GM23338 (cell line): ENCODE data around the gene GTF2H4. TPM values are rescaled to one million over a fixed set of nuclear protein-coding genes. Genes with fewer than 3 reads are reported as not detected.

ENCODE experiments used
- ATAC-seq: fragments of 200-7000 bp; cut with Tn5 transposase; 3 replicates; pipeline ENCODE4 v1.9.1; 2020
- DNase-seq: peaks from one replicate; pipeline ENCODE4 v3.0.0-alpha.2; 2015; ENCODE audit warnings: low spot score
- H2AFZ ChIP-seq: fragments of 200-600 bp; sonication (generic); 2 replicates; pipeline ENCODE4 v1.8.0; 2016; ENCODE audit warnings: antibody characterized with exemption, mild to moderate bottlenecking, moderate library complexity
- H3F3A ChIP-seq: fragments of 200-600 bp; sonication (generic); replicated peaks from 2 replicates; pipeline ENCODE4 v1.8.0; 2017; ENCODE audit warnings: antibody characterized with exemption, mixed run types, low read depth
- H3K27ac ChIP-seq: fragments of 200-600 bp; sonication (generic); 2 replicates; pipeline ENCODE4 v1.6.1; 2016; ENCODE audit warnings: low read depth
- H3K27me3 ChIP-seq: fragments of 200-600 bp; sonication (generic); 2 replicates; pipeline ENCODE4 v1.8.0; 2016; ENCODE audit warnings: mild to moderate bottlenecking, mixed run types, moderate library complexity; ENCODE audit not compliant: insufficient read depth
- H3K36me3 ChIP-seq: fragments of 200-600 bp; sonication (generic); 2 replicates; pipeline ENCODE4 v1.8.0; 2016; ENCODE audit warnings: mild to moderate bottlenecking; ENCODE audit not compliant: insufficient read depth
- H3K4me1 ChIP-seq: fragments of 200-600 bp; sonication (generic); 2 replicates; pipeline ENCODE4 v1.8.0; 2016; ENCODE audit warnings: mild to moderate bottlenecking, moderate library complexity; ENCODE audit not compliant: insufficient read depth
- H3K4me2 ChIP-seq: fragments of 200-600 bp; sonication (generic); 2 replicates; pipeline ENCODE4 v1.7.1; 2017; ENCODE audit warnings: mixed run types
- H3K4me3 ChIP-seq: fragments of 200-600 bp; sonication (generic); 2 replicates; pipeline ENCODE4 v1.6.1; 2016; ENCODE audit warnings: mixed run types
- H3K79me2 ChIP-seq: fragments of 200-600 bp; sonication (generic); replicated peaks from 2 replicates; pipeline ENCODE4 v1.8.0; 2017; ENCODE audit warnings: mild to moderate bottlenecking; ENCODE audit not compliant: insufficient read depth
- H3K9me2 ChIP-seq: fragments of 200-600 bp; sonication (generic); 2 replicates; pipeline ENCODE4 v1.8.0; 2017; ENCODE audit not compliant: insufficient read depth
- H4K20me1 ChIP-seq: fragments of 200-600 bp; sonication (generic); replicated peaks from 2 replicates; pipeline ENCODE4 v1.8.0; 2017; ENCODE audit warnings: mild to moderate bottlenecking; ENCODE audit not compliant: insufficient read depth
- H3K27ac Mint-ChIP-seq: 2 replicates; pipeline ENCODE4 v1.8.0; 2020; ENCODE audit warnings: inconsistent platforms, mild to moderate bottlenecking, moderate library complexity, mixed read lengths
- H3K27me3 Mint-ChIP-seq: 3 replicates; pipeline ENCODE4 v1.8.0; 2022; ENCODE audit warnings: low read depth, mild to moderate bottlenecking, moderate library complexity, mixed read lengths, inconsistent platforms; ENCODE audit not compliant: insufficient read depth, poor library complexity
- H3K36me3 Mint-ChIP-seq: 3 replicates; pipeline ENCODE4 v1.8.0; 2021; ENCODE audit warnings: low read depth, mild to moderate bottlenecking, inconsistent platforms, moderate library complexity, mixed read lengths
- H3K4me1 Mint-ChIP-seq: 3 replicates; pipeline ENCODE4 v1.8.0; 2020; ENCODE audit warnings: mild to moderate bottlenecking, inconsistent platforms, mixed read lengths
- H3K4me3 Mint-ChIP-seq: 3 replicates; pipeline ENCODE4 v1.8.0; 2021; ENCODE audit warnings: moderate library complexity, mild to moderate bottlenecking, inconsistent platforms, mixed read lengths
- H3K9me3 Mint-ChIP-seq: 3 replicates; pipeline ENCODE4 v1.8.0; 2020; ENCODE audit warnings: moderate library complexity, mild to moderate bottlenecking, inconsistent platforms, mixed read lengths
- CREB1 ChIP-seq: fragments of 250-450 bp; sonication (Bioruptor Pico); IDR thresholded peaks from 2 replicates; pipeline ENCODE4 v1.5.0; 2020; ENCODE audit warnings: low read depth, mild to moderate bottlenecking, moderate library complexity
- EZH2 ChIP-seq: fragments of 200-600 bp; sonication (generic); IDR thresholded peaks from one replicate; pipeline ENCODE4 v1.8.0; 2017; ENCODE audit warnings: antibody characterized with exemption, mild to moderate bottlenecking, low read depth; ENCODE audit not compliant: unreplicated experiment
- JUNB ChIP-seq: IDR thresholded peaks from one replicate; pipeline ENCODE4 v1.6.1; 2016; ENCODE audit warnings: antibody characterized with exemption; ENCODE audit not compliant: unreplicated experiment
- NANOG ChIP-seq: IDR thresholded peaks from 2 replicates; pipeline ENCODE4 v1.6.1; 2016; ENCODE audit warnings: antibody characterized with exemption, borderline replicate concordance
- POLR2AphosphoS5 ChIP-seq: IDR thresholded peaks from 2 replicates; pipeline ENCODE4 v1.6.1; 2016; ENCODE audit warnings: antibody characterized with exemption, low read depth
- ZNF114 ChIP-seq: fragments of 250-450 bp; sonication (Bioruptor Pico); IDR thresholded peaks from 2 replicates; pipeline ENCODE4 v1.5.0; 2020; ENCODE audit warnings: mild to moderate bottlenecking, moderate library complexity
- ZNF331 ChIP-seq: fragments of 250-450 bp; sonication (Bioruptor Pico); IDR thresholded peaks from 2 replicates; pipeline ENCODE4 v1.5.0; 2020; ENCODE audit warnings: low read depth, mild to moderate bottlenecking, moderate library complexity
- polyA plus RNA-seq: library from polyadenylated mRNA; unstranded; fragments of >200 nt; fragmentation: Nextera tagmentation; extraction: Ambion mirVana; gene quantifications from 2 replicates; pipeline ENCODE4 v1.2.1, GENCODE V29; 2016
- total RNA-seq: library from RNA; depleted of rRNA; stranded (reverse); fragments of >200 nt; shearing (Covaris generic); gene quantifications from 2 replicates; pipeline ENCODE4 v1.2.3, GENCODE V29; 2014
- TF ChIP-seq, protein P1 (sequence below): IDR thresholded peaks from one replicate; pipeline ENCODE4 v1.6.1; 2018; ENCODE audit warnings: antibody characterized with exemption; ENCODE audit not compliant: unreplicated experiment
- TF ChIP-seq, protein P2 (sequence below), 2 experiments: fragments of 200-600 bp in 1 of 2; sonication (generic) in 1 of 2; conservative IDR thresholded peaks; 2 replicates each; pipeline versions ENCODE4 v1.5.1 to v1.6.1; 2016 to 2017; ENCODE audit warnings: antibody characterized with exemption in 2 of 2, low read depth in 2 of 2, mild to moderate bottlenecking in 2 of 2, moderate library complexity in 1 of 2
- TF ChIP-seq, protein P3 (sequence below): IDR thresholded peaks from 2 replicates; pipeline ENCODE4 v1.6.1; 2016; ENCODE audit warnings: antibody characterized with exemption

The GTF2H4 gene
- total and polyA plus RNA-seq, 2 experiments from 2014 or later, result 14.8 to 32.6 TPM

DNA sequence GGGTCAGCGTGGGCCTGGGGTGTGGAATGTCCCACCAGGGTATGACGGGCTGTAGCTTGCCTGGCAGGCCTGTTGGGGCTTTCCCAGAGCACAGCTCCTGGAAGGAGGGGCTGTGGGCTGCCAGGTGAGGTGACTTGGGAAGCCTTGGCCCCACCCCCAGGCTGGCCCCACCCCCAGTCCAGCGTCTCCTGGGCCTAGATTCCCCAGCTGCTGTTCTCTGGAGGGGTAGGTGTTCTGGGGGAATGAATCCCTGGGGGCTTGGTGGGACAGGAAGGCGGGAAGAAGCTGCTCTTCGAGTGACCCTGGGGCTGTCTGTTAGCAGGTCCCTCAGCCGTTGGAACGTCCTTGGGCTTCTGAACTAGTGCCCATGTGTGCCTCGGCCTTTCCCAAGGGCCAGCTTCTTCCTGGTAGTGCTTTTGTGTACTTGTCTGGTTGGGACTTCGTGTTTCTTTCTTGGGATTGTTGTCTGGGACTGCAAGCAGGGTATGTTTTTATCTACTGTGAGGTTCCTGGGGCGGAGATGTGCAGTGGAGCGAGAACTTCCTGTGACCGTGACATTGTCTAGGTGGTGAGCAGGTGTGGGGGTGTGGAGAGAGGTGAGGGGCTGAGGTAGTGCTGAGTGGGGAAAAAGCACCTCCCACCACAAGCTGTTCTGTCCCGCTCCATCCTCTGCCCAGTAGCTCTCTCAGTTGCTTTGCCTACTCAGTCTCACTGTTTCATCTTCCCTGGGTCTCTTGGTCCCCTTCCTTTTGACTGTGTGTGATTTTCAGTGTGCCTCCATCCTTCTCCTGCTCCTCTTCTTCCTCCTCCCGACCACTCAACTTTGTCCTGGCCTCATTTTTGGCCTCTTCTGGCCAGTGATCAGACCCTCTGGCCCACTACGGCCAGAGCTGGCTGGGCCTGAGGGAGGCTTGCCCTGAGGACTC lies 25.0 kb upstream of the GTF2H4 start:
- H3K4me1 Mint-ChIP-seq, result peaks cover 75% of the 10 kb centered on the region
- DNase-seq, result peak; percentile 89

DNA sequence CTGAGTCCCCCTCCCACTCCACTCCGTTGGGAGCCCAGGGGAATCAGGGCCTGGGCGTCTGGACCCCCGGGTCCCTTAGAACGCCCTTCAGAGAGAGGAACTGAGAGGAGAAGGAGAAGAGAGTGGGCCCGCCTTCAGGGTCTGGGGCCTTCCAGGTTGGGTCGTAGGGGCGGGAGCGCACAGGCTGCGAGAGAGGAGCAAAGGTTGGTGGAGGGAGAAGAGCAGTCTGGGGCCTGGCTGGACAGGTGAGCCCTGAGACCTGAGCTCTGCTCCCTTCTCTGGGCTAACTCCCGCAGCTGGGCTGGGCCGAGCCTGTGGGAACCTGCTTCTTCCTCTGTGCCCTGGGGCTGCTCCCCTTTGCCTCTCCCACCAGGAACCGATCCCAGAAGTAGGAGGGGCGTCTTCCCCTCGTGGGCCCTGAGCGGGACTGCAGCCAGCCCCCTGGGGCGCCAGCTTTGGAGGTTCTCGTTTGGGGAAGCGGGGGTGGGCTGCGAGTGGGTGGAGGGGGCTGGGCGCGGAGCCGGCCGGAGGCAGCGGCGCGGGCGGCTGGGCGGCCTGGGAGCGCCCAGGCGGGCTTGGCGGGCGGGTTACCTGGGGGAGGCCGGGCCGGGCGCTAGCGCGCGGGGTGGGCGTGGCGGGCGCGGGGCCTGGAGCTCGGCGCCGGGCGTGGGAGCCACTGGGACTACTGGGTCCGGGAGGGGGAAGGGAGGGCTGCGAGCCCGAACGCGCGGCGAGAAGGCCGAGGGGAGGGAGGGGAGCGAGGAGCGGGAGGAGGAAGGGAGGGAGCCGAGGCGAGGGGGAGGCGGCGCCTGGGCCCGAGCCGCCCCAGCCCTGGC lies 24.1 kb upstream of the GTF2H4 start, which contains the start of gene DDR1:
TSS of gene DDR1 (plus strand) at position 835 of the 836 bp plus-strand sequence. CDS start 4,211 bp downstream, outside the sequence.
- H3K4me1 ChIP-seq, result peaks cover 57% of the 10 kb centered on the region
- peaks cover 14% of the 10 kb centered on the region for H4K20me1 ChIP-seq
- ATAC-seq (peak; percentile 5), DNase-seq (peak; percentile 71)
- H3K27ac ChIP-seq, result peak within 1 kb of the TSS; percentile 97
- H3K4me3 ChIP-seq, result peak within 1 kb of the TSS; percentile 92
- Mint-ChIP-seq H3K4me1 (peaks cover 72% of the 10 kb centered on the region), H3K27me3 (peaks cover 33% of the 10 kb centered on the region), H3K27ac (peak within 1 kb of the TSS; percentile 94), H3K36me3 (peaks cover 10% of the 10 kb centered on the region), H3K4me3 (peak within 1 kb of the TSS; percentile 79), H3K9me3 (no peaks in the 10 kb centered on the region)
- no peaks in the 10 kb centered on the region for H3K9me2 ChIP-seq
- H3K4me2 ChIP-seq, result peak within 1 kb of the TSS; percentile 100
- H3K79me2 ChIP-seq, result peaks cover 55% of the 10 kb centered on the region
- H3K27me3 ChIP-seq, result no peaks in the 10 kb centered on the region
- H3F3A ChIP-seq, result peaks cover 29% of the 10 kb centered on the region
- no peak within 1 kb of the TSS for H2AFZ ChIP-seq
- no peaks in the 10 kb centered on the region; the same call in none of the 2 replicates for H3K36me3 ChIP-seq
- TF ChIP-seq, protein P1, sequence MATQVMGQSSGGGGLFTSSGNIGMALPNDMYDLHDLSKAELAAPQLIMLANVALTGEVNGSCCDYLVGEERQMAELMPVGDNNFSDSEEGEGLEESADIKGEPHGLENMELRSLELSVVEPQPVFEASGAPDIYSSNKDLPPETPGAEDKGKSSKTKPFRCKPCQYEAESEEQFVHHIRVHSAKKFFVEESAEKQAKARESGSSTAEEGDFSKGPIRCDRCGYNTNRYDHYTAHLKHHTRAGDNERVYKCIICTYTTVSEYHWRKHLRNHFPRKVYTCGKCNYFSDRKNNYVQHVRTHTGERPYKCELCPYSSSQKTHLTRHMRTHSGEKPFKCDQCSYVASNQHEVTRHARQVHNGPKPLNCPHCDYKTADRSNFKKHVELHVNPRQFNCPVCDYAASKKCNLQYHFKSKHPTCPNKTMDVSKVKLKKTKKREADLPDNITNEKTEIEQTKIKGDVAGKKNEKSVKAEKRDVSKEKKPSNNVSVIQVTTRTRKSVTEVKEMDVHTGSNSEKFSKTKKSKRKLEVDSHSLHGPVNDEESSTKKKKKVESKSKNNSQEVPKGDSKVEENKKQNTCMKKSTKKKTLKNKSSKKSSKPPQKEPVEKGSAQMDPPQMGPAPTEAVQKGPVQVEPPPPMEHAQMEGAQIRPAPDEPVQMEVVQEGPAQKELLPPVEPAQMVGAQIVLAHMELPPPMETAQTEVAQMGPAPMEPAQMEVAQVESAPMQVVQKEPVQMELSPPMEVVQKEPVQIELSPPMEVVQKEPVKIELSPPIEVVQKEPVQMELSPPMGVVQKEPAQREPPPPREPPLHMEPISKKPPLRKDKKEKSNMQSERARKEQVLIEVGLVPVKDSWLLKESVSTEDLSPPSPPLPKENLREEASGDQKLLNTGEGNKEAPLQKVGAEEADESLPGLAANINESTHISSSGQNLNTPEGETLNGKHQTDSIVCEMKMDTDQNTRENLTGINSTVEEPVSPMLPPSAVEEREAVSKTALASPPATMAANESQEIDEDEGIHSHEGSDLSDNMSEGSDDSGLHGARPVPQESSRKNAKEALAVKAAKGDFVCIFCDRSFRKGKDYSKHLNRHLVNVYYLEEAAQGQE, result no peak
- TF ChIP-seq ZNF331 (CRISPR knock-in tag) (no peak), EZH2 (no peak), POLR2AphosphoS5 (no peak; the same call in 1 of the 2 replicates), ZNF114 (CRISPR knock-in tag) (no peak), JUNB (no peak), NANOG (no peak), CREB1 (CRISPR knock-in tag) (no peak)
- TF ChIP-seq, protein P2, sequence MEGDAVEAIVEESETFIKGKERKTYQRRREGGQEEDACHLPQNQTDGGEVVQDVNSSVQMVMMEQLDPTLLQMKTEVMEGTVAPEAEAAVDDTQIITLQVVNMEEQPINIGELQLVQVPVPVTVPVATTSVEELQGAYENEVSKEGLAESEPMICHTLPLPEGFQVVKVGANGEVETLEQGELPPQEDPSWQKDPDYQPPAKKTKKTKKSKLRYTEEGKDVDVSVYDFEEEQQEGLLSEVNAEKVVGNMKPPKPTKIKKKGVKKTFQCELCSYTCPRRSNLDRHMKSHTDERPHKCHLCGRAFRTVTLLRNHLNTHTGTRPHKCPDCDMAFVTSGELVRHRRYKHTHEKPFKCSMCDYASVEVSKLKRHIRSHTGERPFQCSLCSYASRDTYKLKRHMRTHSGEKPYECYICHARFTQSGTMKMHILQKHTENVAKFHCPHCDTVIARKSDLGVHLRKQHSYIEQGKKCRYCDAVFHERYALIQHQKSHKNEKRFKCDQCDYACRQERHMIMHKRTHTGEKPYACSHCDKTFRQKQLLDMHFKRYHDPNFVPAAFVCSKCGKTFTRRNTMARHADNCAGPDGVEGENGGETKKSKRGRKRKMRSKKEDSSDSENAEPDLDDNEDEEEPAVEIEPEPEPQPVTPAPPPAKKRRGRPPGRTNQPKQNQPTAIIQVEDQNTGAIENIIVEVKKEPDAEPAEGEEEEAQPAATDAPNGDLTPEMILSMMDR (conservative IDR thresholded peaks at IDR 0.05; ENCODE audit: low read depth in 2 of 2), result no peak
- TF ChIP-seq, protein P3, sequence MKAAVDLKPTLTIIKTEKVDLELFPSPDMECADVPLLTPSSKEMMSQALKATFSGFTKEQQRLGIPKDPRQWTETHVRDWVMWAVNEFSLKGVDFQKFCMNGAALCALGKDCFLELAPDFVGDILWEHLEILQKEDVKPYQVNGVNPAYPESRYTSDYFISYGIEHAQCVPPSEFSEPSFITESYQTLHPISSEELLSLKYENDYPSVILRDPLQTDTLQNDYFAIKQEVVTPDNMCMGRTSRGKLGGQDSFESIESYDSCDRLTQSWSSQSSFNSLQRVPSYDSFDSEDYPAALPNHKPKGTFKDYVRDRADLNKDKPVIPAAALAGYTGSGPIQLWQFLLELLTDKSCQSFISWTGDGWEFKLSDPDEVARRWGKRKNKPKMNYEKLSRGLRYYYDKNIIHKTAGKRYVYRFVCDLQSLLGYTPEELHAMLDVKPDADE, result no peak

More for the DNA sequence above, 25.0 kb upstream of the GTF2H4 start:
- Histone ChIP-seq H3K4me3 (peak overlapping the region; percentile 92), H3K4me2 (peak overlapping the region; percentile 100), H3K27ac (peak overlapping the region; percentile 97), H3K27me3 (no peaks in the 10 kb centered on the region), H3K36me3 (no peaks in the 10 kb centered on the region; the same call in 1 of the 2 replicates), H3K79me2 (peaks cover 46% of the 10 kb centered on the region), H3F3A (peaks cover 29% of the 10 kb centered on the region), H2AFZ (no peak overlapping the region), H3K9me2 (no peaks in the 10 kb centered on the region), H4K20me1 (peaks cover 14% of the 10 kb centered on the region), H3K4me1 (peaks cover 53% of the 10 kb centered on the region)
- TF ChIP-seq CREB1 (CRISPR knock-in tag) (no peak), POLR2AphosphoS5 (peak; percentile 36; the same call in 1 of the 2 replicates)
- no peaks in the 10 kb centered on the region for H3K9me3 Mint-ChIP-seq
- peak overlapping the region; percentile 86 for H3K27ac Mint-ChIP-seq
- H3K36me3 Mint-ChIP-seq, result peaks cover 2% of the 10 kb centered on the region; the same call in 2 of the 3 replicates
- H3K27me3 Mint-ChIP-seq, result peaks cover 33% of the 10 kb centered on the region
- peak; percentile 34 for ATAC-seq
- peak overlapping the region; percentile 79 for H3K4me3 Mint-ChIP-seq
